GM18519 (cell line): Measurements from ENCODE around the gene POLK.
"Not testable (repeated sequence)": the region's sequence is repeated elsewhere in the genome, so short reads cannot be mapped to it uniquely, and the experiment has no call there.

Experiments
- ATAC-seq: cut with Tn5 transposase; IDR thresholded peaks from one replicate; pipeline ENCODE4 v1.9.1; 2021; ENCODE audit warnings: mild to moderate bottlenecking, moderate library complexity; ENCODE audit not compliant: unreplicated experiment, low FRiP score

The POLK gene

GRCh38 chr5:75545131-75545530 lies 33.4 kb downstream of the POLK start:
- no peak for ATAC-seq

GRCh38 chr5:75546830-75547229 lies 35.1 kb downstream of the POLK start:
- ATAC-seq, result no peak

- ATAC-seq, result no peak
These were observed 36.1 kb downstream of the POLK start for GRCh38 chr5:75547812-75548211.

GRCh38 chr5:75550597-75550996 lies 38.9 kb downstream of the POLK start:
- ATAC-seq, result no peak

GRCh38 chr5:75551471-75551870 lies 39.8 kb downstream of the POLK start:
- no peak for ATAC-seq

- ATAC-seq, result no peak
These were observed 41.1 kb downstream of the POLK start for GRCh38 chr5:75552764-75553163.

GRCh38 chr5:75553358-75553757 lies 41.7 kb downstream of the POLK start:
- ATAC-seq, result no peak

GRCh38 chr5:75558221-75558620 lies 46.5 kb downstream of the POLK start:
- ATAC-seq, result no peak

GRCh38 chr5:75558981-75559632 lies 47.4 kb downstream of the POLK start:
- no peak for ATAC-seq

- not testable (repeated sequence) for ATAC-seq
These were observed 49.0 kb downstream of the POLK start for GRCh38 chr5:75560655-75561054.

- ATAC-seq, result not testable (repeated sequence)
These were observed 54.5 kb downstream of the POLK start for GRCh38 chr5:75565991-75566709.

GRCh38 chr5:75566710-75567309 lies 55.1 kb downstream of the POLK start:
- ATAC-seq, result peak; percentile 85

- ATAC-seq, result no peak
These were observed 56.0 kb downstream of the POLK start for GRCh38 chr5:75567710-75568109.

GRCh38 chr5:75568202-75568601 lies 56.5 kb downstream of the POLK start:
- no peak for ATAC-seq

GRCh38 chr5:75571547-75571946 lies 59.9 kb downstream of the POLK start:
- no peak for ATAC-seq

GRCh38 chr5:75574791-75575190 lies 63.1 kb downstream of the POLK start:
- ATAC-seq, result peak; percentile 11

GRCh38 chr5:75578280-75578679 lies 66.6 kb downstream of the POLK start:
- ATAC-seq, result not testable (repeated sequence)

GRCh38 chr5:75584641-75585040 lies 73.0 kb downstream of the POLK start:
- ATAC-seq, result no peak

- no peak for ATAC-seq
These were observed 77.0 kb downstream of the POLK start for GRCh38 chr5:75588666-75589065.

- no peak for ATAC-seq
These were observed 88.8 kb downstream of the POLK start for GRCh38 chr5:75600535-75600934.

GRCh38 chr5:75601567-75601966 lies 89.9 kb downstream of the POLK start:
- ATAC-seq, result no peak

- no peak for ATAC-seq
These were observed 90.3 kb downstream of the POLK start for GRCh38 chr5:75601996-75602395.
